Choroid plexus epithelial cell (primary cell): ENCODE data around the gene GPRC5C.

Source experiments
- DNase-seq: peaks from one replicate; pipeline ENCODE4 v3.0.0-alpha.2; 2010; ENCODE audit warnings: low read depth
- H3K4me3 ChIP-seq: 2 replicates; pipeline ENCODE4 v1.5.1; 2011; ENCODE audit warnings: low read depth, mild to moderate bottlenecking, control low read depth, low read length, moderate library complexity
- CTCF ChIP-seq: conservative IDR thresholded peaks from 2 replicates; pipeline ENCODE4 v1.5.1; 2011; ENCODE audit warnings: low read depth, mild to moderate bottlenecking, control low read depth, inconsistent platforms, low read length, moderate library complexity

The GPRC5C gene

GRCh38 chr17:74408262-74408661, 23.6 kb upstream of the GPRC5C start:
- peak; percentile 14 for DNase-seq
- TF ChIP-seq CTCF: no peak
- no peak overlapping the region for H3K4me3 ChIP-seq

- TF ChIP-seq CTCF: no peak
- no peak overlapping the region for H3K4me3 ChIP-seq
- DNase-seq: no peak
Observed at GRCh38 chr17:74408815-74409214, 23.1 kb upstream of the GPRC5C start.

DNA sequence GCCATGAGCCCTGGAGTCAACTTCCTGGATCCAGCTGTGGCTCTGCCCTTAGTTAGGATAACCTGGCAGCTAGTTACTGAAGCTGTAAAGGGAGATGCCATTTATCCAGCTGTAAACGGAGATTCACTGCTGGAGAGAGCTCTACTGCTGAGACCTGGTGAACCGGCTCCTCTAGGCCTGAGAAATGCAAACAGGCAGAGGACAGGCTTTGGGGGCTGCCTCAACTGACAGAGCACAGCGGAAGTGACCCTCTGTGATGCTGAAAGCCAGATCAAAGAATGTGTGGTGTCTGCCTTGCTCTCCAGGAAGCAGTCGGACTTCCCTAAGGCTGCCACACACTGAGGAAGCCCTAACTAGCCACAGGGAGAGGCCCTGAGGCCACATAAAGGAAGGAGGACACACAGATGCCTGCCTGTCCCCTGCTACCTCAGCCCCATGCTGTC, 21.9 kb upstream of the GPRC5C start:
- no peak for TF ChIP-seq CTCF
- no peak for DNase-seq
- no peak overlapping the region for H3K4me3 ChIP-seq

DNA sequence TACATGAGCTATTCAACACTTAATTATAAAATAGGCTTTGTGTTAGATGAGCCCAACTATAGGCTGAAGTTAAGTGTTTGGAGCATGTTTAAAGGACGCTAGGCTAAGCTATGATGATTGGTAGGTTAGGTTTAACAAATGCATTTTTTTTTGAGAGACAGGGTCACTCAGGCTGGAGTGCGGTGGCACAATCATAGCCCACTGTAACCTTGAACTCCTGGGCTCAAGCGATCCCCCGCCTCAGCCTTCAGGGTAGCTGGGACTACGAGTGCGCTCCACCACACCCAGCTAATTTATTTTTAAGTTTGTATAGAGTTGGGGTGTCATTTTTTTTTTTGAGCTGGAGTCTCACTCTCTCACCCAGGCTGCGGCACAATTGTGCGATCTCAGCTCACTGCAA, 19.3 kb upstream of the GPRC5C start:
- TF ChIP-seq CTCF: no peak
- H3K4me3 ChIP-seq: no peak overlapping the region
- DNase-seq: no peak

DNA sequence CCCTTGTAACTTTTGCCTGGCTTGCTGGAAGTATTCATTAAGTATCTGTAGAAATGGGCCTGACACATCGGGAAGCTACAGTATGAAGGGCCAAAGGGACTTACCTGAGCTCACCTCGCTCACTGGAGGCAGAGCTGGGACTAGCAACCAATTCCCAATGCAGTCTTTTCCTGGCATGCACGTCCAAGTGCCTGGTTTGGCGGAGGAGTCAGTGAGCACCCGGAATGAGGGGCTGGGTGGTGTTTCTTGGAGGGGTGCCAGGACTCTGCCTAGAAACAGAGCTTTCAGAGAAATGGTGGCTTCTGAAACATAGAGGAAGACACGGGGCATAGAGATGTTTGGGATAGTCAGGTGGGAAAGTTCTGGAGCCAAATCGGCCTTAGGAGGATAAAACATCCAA, 18.4 kb upstream of the GPRC5C start:
- no peak for DNase-seq
- no peak for TF ChIP-seq CTCF

DNA sequence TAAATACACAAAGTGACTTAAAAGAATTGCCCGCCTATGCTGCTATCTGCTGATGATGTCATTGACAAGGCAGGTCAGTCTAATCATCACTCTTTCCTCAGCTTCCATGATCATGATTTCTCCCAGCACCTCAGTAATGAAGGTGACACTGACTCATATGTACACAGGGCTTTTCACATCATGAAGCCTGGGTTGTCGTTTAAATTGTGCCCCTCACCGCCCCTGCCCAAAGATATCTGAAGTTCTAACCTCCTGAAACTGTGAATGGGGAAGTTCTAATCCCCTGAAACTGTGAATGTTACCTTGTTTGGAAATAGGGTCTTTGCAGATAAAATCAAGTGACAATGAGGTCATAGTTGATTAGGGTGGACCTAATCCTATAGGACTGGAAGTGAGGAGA, 17.4 kb upstream of the GPRC5C start:
- no peak for TF ChIP-seq CTCF
- DNase-seq: no peak
- no peak overlapping the region for H3K4me3 ChIP-seq

More for the DNA sequence above, 18.4 kb upstream of the GPRC5C start:
- H3K4me3 ChIP-seq: no peak overlapping the region

- no peak for DNase-seq
- TF ChIP-seq CTCF: no peak
- no peak overlapping the region for H3K4me3 ChIP-seq
Observed at GRCh38 chr17:74415608-74416396, 16.1 kb upstream of the GPRC5C start.
